Measurements from ENCODE around the gene CD22.

Gene CD22

GRCh38 chr19:35306473-35307246, 22.3 kb upstream of the CD22 start:
- ChIA-PET CTCF (no interaction called here), POLR2A (no interaction called here)
- TF ChIP-seq TARDBP (IDR thresholded peaks at IDR 0.05), result no peak
- TF ChIP-seq BHLHE40 (IDR thresholded peaks at IDR 0.05; ENCODE audit: borderline replicate concordance), result no peak
- TF ChIP-seq L3MBTL2 (conservative IDR thresholded peaks at IDR 0.05), result no peak
- no peak for TF ChIP-seq SP1 (IDR thresholded peaks at IDR 0.05)
- no peak for TF ChIP-seq FOXA1 (IDR thresholded peaks at IDR 0.05)
- DNase-seq (ENCODE audit: extremely low spot score), result peak; percentile 48

- CTCF ChIA-PET, result interaction anchor here (0.6 kb wide), 1 partner anchor 110 kb away, joined by 3 read pairs; no protein-coding TSS in a partner anchor
- POLR2A ChIA-PET, result no interaction called here
- TF ChIP-seq FOXK2 (IDR thresholded peaks at IDR 0.05) (no peak), PKNOX1 (IDR thresholded peaks at IDR 0.05) (no peak), SP1 (IDR thresholded peaks at IDR 0.05) (no peak), ARNT (IDR thresholded peaks at IDR 0.05) (no peak), NFRKB (IDR thresholded peaks at IDR 0.05) (no peak), CTBP1 (IDR thresholded peaks at IDR 0.05; ENCODE audit: borderline replicate concordance) (no peak), HDGF (IDR thresholded peaks at IDR 0.05; ENCODE audit: borderline replicate concordance) (no peak), FOXA1 (IDR thresholded peaks at IDR 0.05) (no peak)
- no peak for DNase-seq (ENCODE audit: extremely low spot score)
These were observed 21.1 kb upstream of the CD22 start for GRCh38 chr19:35307931-35308330.

GRCh38 chr19:35308910-35309309, 20.1 kb upstream of the CD22 start:
- DNase-seq (ENCODE audit: extremely low spot score), result no peak
- TF ChIP-seq NFRKB (IDR thresholded peaks at IDR 0.05) (no peak), ELF4 (IDR thresholded peaks at IDR 0.05) (no peak), FOXA1 (IDR thresholded peaks at IDR 0.05) (no peak), TARDBP (IDR thresholded peaks at IDR 0.05) (no peak), HDGF (IDR thresholded peaks at IDR 0.05; ENCODE audit: borderline replicate concordance) (no peak), FOXM1 (IDR thresholded peaks at IDR 0.05; ENCODE audit: borderline replicate concordance) (no peak)
- ChIA-PET POLR2A (no interaction called here), CTCF (no interaction called here)

- no peak for DNase-seq (ENCODE audit: extremely low spot score)
- ChIA-PET POLR2A (no interaction called here), CTCF (no interaction called here)
- TF ChIP-seq L3MBTL2 (conservative IDR thresholded peaks at IDR 0.05), result no peak
- TF ChIP-seq TARDBP (IDR thresholded peaks at IDR 0.05), result no peak
These were observed 19.3 kb upstream of the CD22 start for GRCh38 chr19:35309481-35310279.

- ChIA-PET POLR2A (no interaction called here), CTCF (no interaction called here)
- TF ChIP-seq ZNF384 (IDR thresholded peaks at IDR 0.05) (no peak), NFRKB (IDR thresholded peaks at IDR 0.05) (no peak), L3MBTL2 (conservative IDR thresholded peaks at IDR 0.05) (no peak), HDGF (IDR thresholded peaks at IDR 0.05; ENCODE audit: borderline replicate concordance) (no peak), SP1 (IDR thresholded peaks at IDR 0.05) (no peak), TARDBP (IDR thresholded peaks at IDR 0.05) (no peak), LEF1 (IDR thresholded peaks at IDR 0.05; ENCODE audit: borderline replicate concordance) (no peak), BHLHE40 (IDR thresholded peaks at IDR 0.05; ENCODE audit: borderline replicate concordance) (no peak), FOXA1 (IDR thresholded peaks at IDR 0.05) (no peak), ARNT (IDR thresholded peaks at IDR 0.05) (no peak), FOXK2 (IDR thresholded peaks at IDR 0.05) (no peak), ELF4 (IDR thresholded peaks at IDR 0.05) (no peak), CTBP1 (IDR thresholded peaks at IDR 0.05; ENCODE audit: borderline replicate concordance) (no peak), FOXM1 (IDR thresholded peaks at IDR 0.05; ENCODE audit: borderline replicate concordance) (no peak), PKNOX1 (IDR thresholded peaks at IDR 0.05) (no peak), SUZ12 (IDR thresholded peaks at IDR 0.05) (no peak)
- no peak for DNase-seq (ENCODE audit: extremely low spot score)
These were observed 18.7 kb upstream of the CD22 start for GRCh38 chr19:35310331-35310730.

GRCh38 chr19:35310811-35311465, 18.0 kb upstream of the CD22 start:
- POLR2A ChIA-PET, result no interaction called here
- DNase-seq (ENCODE audit: extremely low spot score), result no peak
- TF ChIP-seq L3MBTL2 (conservative IDR thresholded peaks at IDR 0.05) (no peak), FOXM1 (IDR thresholded peaks at IDR 0.05; ENCODE audit: borderline replicate concordance) (no peak), ELF4 (IDR thresholded peaks at IDR 0.05) (no peak), FOXA1 (IDR thresholded peaks at IDR 0.05) (no peak), TARDBP (IDR thresholded peaks at IDR 0.05) (no peak), BHLHE40 (IDR thresholded peaks at IDR 0.05; ENCODE audit: borderline replicate concordance) (no peak), ARNT (IDR thresholded peaks at IDR 0.05) (no peak)
- CTCF ChIA-PET, result no interaction called here

All from HEK293T (cell line).